ENCODE data around the gene ERCC6L. TPM values are rescaled to one million over a fixed set of nuclear protein-coding genes. Genes with fewer than 3 reads are reported as not detected.

The ERCC6L gene
- total and polyA plus RNA-seq, 10 of the 15 experiments (the other 5 are each of a cell fraction or from before 2014, with no cell fraction given), result 4.7 to 13.1 (median 7.7) TPM

- TF ChIP-seq ZBTB33 (IDR thresholded peaks at IDR 0.05) (no peak), CBFB (IDR thresholded peaks at IDR 0.05; ENCODE audit: low read depth) (peak; percentile 66; the same call in 1 of the 2 replicates), NFYB (IDR thresholded peaks at IDR 0.05; ENCODE audit: insufficient read depth, low read depth, low read length) (peak; percentile 95), POLR2AphosphoS2 (IDR thresholded peaks at IDR 0.05; ENCODE audit: low read depth, low read length) (no peak), SP1 (IDR thresholded peaks at IDR 0.05; ENCODE audit: low read depth, low read length) (peak; percentile 57), POLR2A (IDR thresholded peaks at IDR 0.05; ENCODE audit: low read depth, low read length) (peak; percentile 64), MTA2 (IDR thresholded peaks at IDR 0.05; ENCODE audit: low read depth) (peak; percentile 48; the same call in 1 of the 2 replicates), POLR2AphosphoS5 (IDR thresholded peaks at IDR 0.05; ENCODE audit: low read length) (0 out of 2 replicates have a peak, but pooled peaks have one; percentile 28)
Observed at GRCh38 chrX:72181178-72182125, 57.4 kb downstream of the ERCC6L start, which contains the start of gene PIN4 (continued).

DNA sequence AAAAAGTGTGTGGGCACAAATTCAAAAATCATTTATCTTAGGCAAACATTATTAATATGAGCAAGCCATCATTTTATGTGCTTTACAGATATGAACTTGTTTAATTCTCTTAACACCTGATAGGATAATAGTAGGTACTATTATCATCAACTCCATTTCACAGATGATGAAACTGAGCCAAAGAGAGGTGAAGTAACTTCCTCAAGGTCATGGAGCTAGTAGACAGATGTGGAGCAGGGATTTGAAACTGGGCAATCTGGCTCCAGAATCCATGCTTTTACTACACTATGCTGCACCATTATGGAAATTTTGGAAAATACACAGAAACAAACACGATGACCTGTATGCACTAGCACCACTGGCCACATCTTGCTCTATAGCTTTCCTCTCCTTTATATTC is 58.3 kb downstream of the ERCC6L start:
- H3K4me1 ChIP-seq (ENCODE audit: control insufficient read depth, insufficient read depth, low read length), result peaks cover 3% of the 10 kb centered on the region; the same call in 1 of the 2 replicates
- CTCF ChIA-PET, result interaction anchor here (0.6 kb wide), 1 partner anchor 13 kb away, joined by 3 read pairs; no protein-coding TSS in a partner anchor
- TSS peak; percentile 82 for BruUV-seq (replicated peaks)
- no peaks in the 10 kb centered on the region for H3K36me3 ChIP-seq (ENCODE audit: control insufficient read depth in 2 of 2, insufficient read depth in 2 of 2, low read length in 1 of 2)
- H3K79me2 ChIP-seq (ENCODE audit: control insufficient read depth, insufficient read depth, low read length), result peaks cover 9% of the 10 kb centered on the region
- RAD21 ChIA-PET (ENCODE audit: unreplicated experiment), result interaction anchor here (1.0 to 1.3 kb wide), 2 partner anchors 58 to 97 kb away, joined by 3 read pairs; partner anchors contain the start of genes ERCC6L and RPS4X
- peak overlapping the region; percentile 75 for H3K9ac ChIP-seq (ENCODE audit: control insufficient read depth, insufficient read depth, low read length)
- H3K4me2 ChIP-seq (ENCODE audit: control insufficient read depth, insufficient read depth), result peak overlapping the region; percentile 71
- SMC1A ChIA-PET (ENCODE audit: uncharacterized antibody, unreplicated experiment), result interaction anchor here (0.7 to 1.2 kb wide), 2 partner anchors 77 to 159 kb away, joined by 3 to 4 read pairs; no protein-coding TSS in a partner anchor
- in situ Hi-C loops (cut with MboI) (no loop called here), intact Hi-C loops (cut with micrococcal nuclease; ENCODE audit: unreplicated experiment) (loop anchor here (2.0 to 5.0 kb wide), 2 partner anchors 38 to 53 kb away; no protein-coding TSS in a partner anchor)
- H3K27ac ChIP-seq (ENCODE audit: control insufficient read depth, insufficient read depth), result peak overlapping the region; percentile 83
- no peaks in the 10 kb centered on the region for H3K27me3 ChIP-seq (replicated peaks in 1 of 2; ENCODE audit: control insufficient read depth in 2 of 2, insufficient read depth in 2 of 2, low read length in 1 of 2)
- peak overlapping the region; percentile 75 for H2AFZ ChIP-seq (ENCODE audit: control insufficient read depth, low read depth, low read length)
- no peaks in the 10 kb centered on the region for H3K9me3 ChIP-seq (replicated peaks; ENCODE audit: control insufficient read depth, insufficient read depth, low read length)
- 32% methylated on average over 1 of the region's 1 CpG for WGBS (ENCODE audit: insufficient coverage, insufficient replicate concordance, low lambda C conversion rate, missing lambda C conversion rate)
- POLR2A ChIA-PET, result no interaction called here
- DNase-seq (ENCODE audit: low read depth, low spot score) (no peak), ATAC-seq (no peak), FAIRE-seq (no peak)
- no peaks in the 10 kb centered on the region for H4K20me1 ChIP-seq (ENCODE audit: control insufficient read depth, insufficient read depth)
- H3K4me3 ChIP-seq, result no peak overlapping the region
- TF ChIP-seq, protein P1, sequence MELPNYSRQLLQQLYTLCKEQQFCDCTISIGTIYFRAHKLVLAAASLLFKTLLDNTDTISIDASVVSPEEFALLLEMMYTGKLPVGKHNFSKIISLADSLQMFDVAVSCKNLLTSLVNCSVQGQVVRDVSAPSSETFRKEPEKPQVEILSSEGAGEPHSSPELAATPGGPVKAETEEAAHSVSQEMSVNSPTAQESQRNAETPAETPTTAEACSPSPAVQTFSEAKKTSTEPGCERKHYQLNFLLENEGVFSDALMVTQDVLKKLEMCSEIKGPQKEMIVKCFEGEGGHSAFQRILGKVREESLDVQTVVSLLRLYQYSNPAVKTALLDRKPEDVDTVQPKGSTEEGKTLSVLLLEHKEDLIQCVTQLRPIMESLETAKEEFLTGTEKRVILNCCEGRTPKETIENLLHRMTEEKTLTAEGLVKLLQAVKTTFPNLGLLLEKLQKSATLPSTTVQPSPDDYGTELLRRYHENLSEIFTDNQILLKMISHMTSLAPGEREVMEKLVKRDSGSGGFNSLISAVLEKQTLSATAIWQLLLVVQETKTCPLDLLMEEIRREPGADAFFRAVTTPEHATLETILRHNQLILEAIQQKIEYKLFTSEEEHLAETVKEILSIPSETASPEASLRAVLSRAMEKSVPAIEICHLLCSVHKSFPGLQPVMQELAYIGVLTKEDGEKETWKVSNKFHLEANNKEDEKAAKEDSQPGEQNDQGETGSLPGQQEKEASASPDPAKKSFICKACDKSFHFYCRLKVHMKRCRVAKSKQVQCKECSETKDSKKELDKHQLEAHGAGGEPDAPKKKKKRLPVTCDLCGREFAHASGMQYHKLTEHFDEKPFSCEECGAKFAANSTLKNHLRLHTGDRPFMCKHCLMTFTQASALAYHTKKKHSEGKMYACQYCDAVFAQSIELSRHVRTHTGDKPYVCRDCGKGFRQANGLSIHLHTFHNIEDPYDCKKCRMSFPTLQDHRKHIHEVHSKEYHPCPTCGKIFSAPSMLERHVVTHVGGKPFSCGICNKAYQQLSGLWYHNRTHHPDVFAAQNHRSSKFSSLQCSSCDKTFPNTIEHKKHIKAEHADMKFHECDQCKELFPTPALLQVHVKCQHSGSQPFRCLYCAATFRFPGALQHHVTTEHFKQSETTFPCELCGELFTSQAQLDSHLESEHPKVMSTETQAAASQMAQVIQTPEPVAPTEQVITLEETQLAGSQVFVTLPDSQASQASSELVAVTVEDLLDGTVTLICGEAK (IDR thresholded peaks at IDR 0.05; ENCODE audit: borderline replicate concordance), result no peak
- TF ChIP-seq TAF1 (IDR thresholded peaks at IDR 0.05; ENCODE audit: borderline replicate concordance, low read depth, low read length), result no peak
- TF ChIP-seq, protein P2, sequence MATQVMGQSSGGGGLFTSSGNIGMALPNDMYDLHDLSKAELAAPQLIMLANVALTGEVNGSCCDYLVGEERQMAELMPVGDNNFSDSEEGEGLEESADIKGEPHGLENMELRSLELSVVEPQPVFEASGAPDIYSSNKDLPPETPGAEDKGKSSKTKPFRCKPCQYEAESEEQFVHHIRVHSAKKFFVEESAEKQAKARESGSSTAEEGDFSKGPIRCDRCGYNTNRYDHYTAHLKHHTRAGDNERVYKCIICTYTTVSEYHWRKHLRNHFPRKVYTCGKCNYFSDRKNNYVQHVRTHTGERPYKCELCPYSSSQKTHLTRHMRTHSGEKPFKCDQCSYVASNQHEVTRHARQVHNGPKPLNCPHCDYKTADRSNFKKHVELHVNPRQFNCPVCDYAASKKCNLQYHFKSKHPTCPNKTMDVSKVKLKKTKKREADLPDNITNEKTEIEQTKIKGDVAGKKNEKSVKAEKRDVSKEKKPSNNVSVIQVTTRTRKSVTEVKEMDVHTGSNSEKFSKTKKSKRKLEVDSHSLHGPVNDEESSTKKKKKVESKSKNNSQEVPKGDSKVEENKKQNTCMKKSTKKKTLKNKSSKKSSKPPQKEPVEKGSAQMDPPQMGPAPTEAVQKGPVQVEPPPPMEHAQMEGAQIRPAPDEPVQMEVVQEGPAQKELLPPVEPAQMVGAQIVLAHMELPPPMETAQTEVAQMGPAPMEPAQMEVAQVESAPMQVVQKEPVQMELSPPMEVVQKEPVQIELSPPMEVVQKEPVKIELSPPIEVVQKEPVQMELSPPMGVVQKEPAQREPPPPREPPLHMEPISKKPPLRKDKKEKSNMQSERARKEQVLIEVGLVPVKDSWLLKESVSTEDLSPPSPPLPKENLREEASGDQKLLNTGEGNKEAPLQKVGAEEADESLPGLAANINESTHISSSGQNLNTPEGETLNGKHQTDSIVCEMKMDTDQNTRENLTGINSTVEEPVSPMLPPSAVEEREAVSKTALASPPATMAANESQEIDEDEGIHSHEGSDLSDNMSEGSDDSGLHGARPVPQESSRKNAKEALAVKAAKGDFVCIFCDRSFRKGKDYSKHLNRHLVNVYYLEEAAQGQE (IDR thresholded peaks at IDR 0.05; ENCODE audit: low read depth, low read length), result no peak
